Measurements from ENCODE around the gene LRRC4C.

Gene LRRC4C

GRCh38 chr11:40133498-40133897, 1326.0 kb downstream of the LRRC4C start:
- DNase-seq (ENCODE audit: low read depth), result no peak
- no peak overlapping the region for H3K4me3 ChIP-seq (ENCODE audit: low read depth, low read length)

GRCh38 chr11:40132912-40133311, 1326.5 kb downstream of the LRRC4C start:
- H3K4me3 ChIP-seq (ENCODE audit: low read depth, low read length), result no peak overlapping the region
- no peak for DNase-seq (ENCODE audit: low read depth)

- H3K4me3 ChIP-seq (ENCODE audit: low read depth, low read length), result no peak overlapping the region
- no peak for DNase-seq (ENCODE audit: low read depth)
These were observed 1329.0 kb downstream of the LRRC4C start for GRCh38 chr11:40130427-40130826.

GRCh38 chr11:40129266-40129665, 1330.2 kb downstream of the LRRC4C start:
- H3K4me3 ChIP-seq (ENCODE audit: low read depth, low read length), result no peak overlapping the region
- DNase-seq (ENCODE audit: low read depth), result no peak

GRCh38 chr11:40125054-40125453, 1334.4 kb downstream of the LRRC4C start:
- DNase-seq (ENCODE audit: low read depth), result no peak
- H3K4me3 ChIP-seq (ENCODE audit: low read depth, low read length), result no peak overlapping the region

GRCh38 chr11:40119661-40120060, 1339.8 kb downstream of the LRRC4C start:
- no peak overlapping the region for H3K4me3 ChIP-seq (ENCODE audit: low read depth, low read length)
- no peak for DNase-seq (ENCODE audit: low read depth)

GRCh38 chr11:40118780-40119179, 1340.7 kb downstream of the LRRC4C start:
- DNase-seq (ENCODE audit: low read depth), result no peak
- H3K4me3 ChIP-seq (ENCODE audit: low read depth, low read length), result no peak overlapping the region

GRCh38 chr11:40118026-40118425, 1341.4 kb downstream of the LRRC4C start:
- DNase-seq (ENCODE audit: low read depth), result no peak
- no peak overlapping the region for H3K4me3 ChIP-seq (ENCODE audit: low read depth, low read length)

- DNase-seq (ENCODE audit: low read depth), result no peak
- H3K4me3 ChIP-seq (ENCODE audit: low read depth, low read length), result no peak overlapping the region
These were observed 1354.4 kb downstream of the LRRC4C start for GRCh38 chr11:40104941-40105550.

GRCh38 chr11:40100781-40101180, 1358.7 kb downstream of the LRRC4C start:
- H3K4me3 ChIP-seq (ENCODE audit: low read depth, low read length), result no peak overlapping the region
- DNase-seq (ENCODE audit: low read depth), result no peak

GRCh38 chr11:40100162-40100553, 1359.3 kb downstream of the LRRC4C start:
- no peak for DNase-seq (ENCODE audit: low read depth)
- H3K4me3 ChIP-seq (ENCODE audit: low read depth, low read length), result no peak overlapping the region

GRCh38 chr11:40099426-40100161, 1359.9 kb downstream of the LRRC4C start:
- DNase-seq (ENCODE audit: low read depth), result no peak
- no peak overlapping the region for H3K4me3 ChIP-seq (ENCODE audit: low read depth, low read length)

- DNase-seq (ENCODE audit: low read depth), result no peak
- H3K4me3 ChIP-seq (ENCODE audit: low read depth, low read length), result no peak overlapping the region
These were observed 1364.0 kb downstream of the LRRC4C start for GRCh38 chr11:40095446-40095845.

GRCh38 chr11:40094954-40095353, 1364.5 kb downstream of the LRRC4C start:
- H3K4me3 ChIP-seq (ENCODE audit: low read depth, low read length), result no peak overlapping the region
- no peak for DNase-seq (ENCODE audit: low read depth)

GRCh38 chr11:40080434-40080833, 1379.0 kb downstream of the LRRC4C start:
- H3K4me3 ChIP-seq (ENCODE audit: low read depth, low read length), result no peak overlapping the region
- DNase-seq (ENCODE audit: low read depth), result no peak
